T-cell (primary cell): ENCODE measurements around the gene SLC22A3. TPM values are rescaled to one million over a fixed set of nuclear protein-coding genes. Genes with fewer than 3 reads are reported as not detected.

Experiments
- ATAC-seq, 4 experiments: fragments of 200-7000 bp in 3 of 4; fragments of 150-1000 bp in 1 of 4; cut with Tn5 transposase; replicated peaks in 1 of 4; 1 replicate in 3 of 4; 2 replicates in 1 of 4; pipeline ENCODE4 v1.10.0; 2021; ENCODE audit warnings: moderate library complexity in 3 of 4, mild to moderate bottlenecking in 2 of 4, moderate number of reproducible peaks in 1 of 4
- CTCF ChIA-PET, 2 donors: fragments of 300-600 bp; sonication (Branson Sonifier 250); formaldehyde crosslinking; loops; one replicate each; lab custom pipeline; 2022; ENCODE audit warnings: antibody characterized with exemption in 2 of 2; lab: Charles Lee
- POLR2A ChIA-PET, 2 donors: fragments of 300-600 bp; sonication (Branson Sonifier 250); formaldehyde crosslinking; loops; one replicate each; lab custom pipeline; 2022; ENCODE audit warnings: antibody characterized with exemption in 2 of 2; lab: Charles Lee
- DNase-seq, 35 experiments: peaks; one replicate each; pipeline versions ENCODE4 v3.0.0 to v3.0.0-alpha.2; 2013 to 2023
- H3K27ac ChIP-seq: one replicate; pipeline ENCODE4 v1.5.1; 2013; ENCODE audit warnings: low read length
- H3K27me3 ChIP-seq, 2 experiments: replicated peaks in 1 of 2; 1 replicate in 1 of 2; 2 replicates in 1 of 2; pipeline versions ENCODE4 v1.6.1 to v1.7.0; 2013; ENCODE audit warnings: low read length in 1 of 2, mixed read lengths in 1 of 2; ENCODE audit not compliant: control insufficient read depth in 2 of 2, insufficient read depth in 2 of 2; ENCODE audit errors: extremely low read depth in 1 of 2
- H3K36me3 ChIP-seq, 2 donors: 1 replicate in 1 of 2; 2 replicates in 1 of 2; pipeline versions ENCODE4 v1.6.1 to v1.7.0; 2013; ENCODE audit warnings: low read length in 1 of 2; ENCODE audit not compliant: control insufficient read depth in 2 of 2, insufficient read depth in 1 of 2; ENCODE audit errors: extremely low read depth in 1 of 2
- H3K4me1 ChIP-seq, 2 experiments: 1 replicate in 1 of 2; 2 replicates in 1 of 2; pipeline versions ENCODE4 v1.6.1 to v1.7.0; 2013; ENCODE audit warnings: low read length in 2 of 2, mixed read lengths in 1 of 2; ENCODE audit not compliant: insufficient read depth in 2 of 2, control insufficient read depth in 1 of 2; ENCODE audit errors: extremely low read depth in 1 of 2
- H3K4me3 ChIP-seq, 2 donors: 1 replicate in 1 of 2; 2 replicates in 1 of 2; pipeline versions ENCODE4 v1.5.1 to v1.7.0; 2013; ENCODE audit warnings: mild to moderate bottlenecking in 2 of 2, low read length in 1 of 2, moderate library complexity in 1 of 2; ENCODE audit not compliant: control insufficient read depth in 1 of 2; ENCODE audit errors: extremely low read depth in 1 of 2
- H3K9me3 ChIP-seq: 2 replicates; pipeline ENCODE4 v1.7.0; 2013
- H3K27ac Mint-ChIP-seq, 2 donors: one replicate each; pipeline ENCODE4 v1.8.0; 2020 to 2021; ENCODE audit warnings: mild to moderate bottlenecking in 2 of 2, mixed read lengths in 2 of 2
- H3K27me3 Mint-ChIP-seq, 2 donors: one replicate each; pipeline ENCODE4 v1.8.0; 2021 to 2022; ENCODE audit warnings: mixed read lengths in 2 of 2
- H3K36me3 Mint-ChIP-seq: one replicate; pipeline ENCODE4 v1.8.0; 2021; ENCODE audit warnings: mixed read lengths
- H3K4me1 Mint-ChIP-seq, 3 donors: one replicate each; pipeline ENCODE4 v1.8.0; 2020 to 2022; ENCODE audit warnings: mixed read lengths in 3 of 3, mild to moderate bottlenecking in 1 of 3
- H3K4me3 Mint-ChIP-seq, 3 donors: one replicate each; pipeline ENCODE4 v1.8.0; 2020 to 2022; ENCODE audit warnings: mild to moderate bottlenecking in 3 of 3, mixed read lengths in 3 of 3, moderate library complexity in 3 of 3
- H3K9me3 Mint-ChIP-seq, 3 donors: one replicate each; pipeline ENCODE4 v1.8.0; 2020 to 2022; ENCODE audit warnings: mixed read lengths in 3 of 3
- WGBS: methylation state at CpG from one replicate; pipeline ENCODE4 v1.1.5; 2013; ENCODE audit warnings: missing lambda C conversion rate; ENCODE audit not compliant: insufficient coverage; 5-methylcytosine and 5-hydroxymethylcytosine counted together
- total RNA-seq, 35 experiments: library from RNA in 6 of 35; stranded (reverse) in 6 of 35; fragments of 120-200 nt in 1 of 35; gene quantifications; one replicate each; pipeline versions ENCODE4 v1.2.1 to v1.2.4 and lab custom pipeline; 2013 to 2026

The SLC22A3 gene
- total RNA-seq, 5 donors from 2014 or later (not counting 1 experiment from before 2014, with no cell fraction given), result 0.13 to 0.29 (median 0.21) TPM; not detected in 1

GRCh38 chr6:160319246-160319645 is 28.9 kb upstream of the SLC22A3 start:
- DNase-seq (no peak), ATAC-seq (no peak)
- Mint-ChIP-seq H3K36me3 (no peaks in the 10 kb centered on the region), H3K4me1 (no peaks in the 10 kb centered on the region), H3K9me3 (peaks cover 9 to 21% (median 9%) of the 10 kb centered on the region in 3 donors), H3K27ac (no peak overlapping the region), H3K4me3 (no peak overlapping the region), H3K27me3 (peaks cover 11 to 15% of the 10 kb centered on the region in 2 donors)
- CTCF ChIA-PET, result interaction anchor here in 1 of 2 donors (0.7 kb wide), 1 partner anchor 8 kb away, joined by 3 read pairs; no protein-coding TSS in a partner anchor
- Histone ChIP-seq H3K36me3 (no peaks in the 10 kb centered on the region), H3K27me3 (peaks cover 2 to 4% of the 10 kb centered on the region in 2 experiments), H3K4me1 (no peaks in the 10 kb centered on the region), H3K27ac (no peak overlapping the region), H3K4me3 (no peak overlapping the region), H3K9me3 (no peaks in the 10 kb centered on the region)
- POLR2A ChIA-PET, result no interaction called here
- 83% methylated on average over 1 of the region's 1 CpG for WGBS

DNA sequence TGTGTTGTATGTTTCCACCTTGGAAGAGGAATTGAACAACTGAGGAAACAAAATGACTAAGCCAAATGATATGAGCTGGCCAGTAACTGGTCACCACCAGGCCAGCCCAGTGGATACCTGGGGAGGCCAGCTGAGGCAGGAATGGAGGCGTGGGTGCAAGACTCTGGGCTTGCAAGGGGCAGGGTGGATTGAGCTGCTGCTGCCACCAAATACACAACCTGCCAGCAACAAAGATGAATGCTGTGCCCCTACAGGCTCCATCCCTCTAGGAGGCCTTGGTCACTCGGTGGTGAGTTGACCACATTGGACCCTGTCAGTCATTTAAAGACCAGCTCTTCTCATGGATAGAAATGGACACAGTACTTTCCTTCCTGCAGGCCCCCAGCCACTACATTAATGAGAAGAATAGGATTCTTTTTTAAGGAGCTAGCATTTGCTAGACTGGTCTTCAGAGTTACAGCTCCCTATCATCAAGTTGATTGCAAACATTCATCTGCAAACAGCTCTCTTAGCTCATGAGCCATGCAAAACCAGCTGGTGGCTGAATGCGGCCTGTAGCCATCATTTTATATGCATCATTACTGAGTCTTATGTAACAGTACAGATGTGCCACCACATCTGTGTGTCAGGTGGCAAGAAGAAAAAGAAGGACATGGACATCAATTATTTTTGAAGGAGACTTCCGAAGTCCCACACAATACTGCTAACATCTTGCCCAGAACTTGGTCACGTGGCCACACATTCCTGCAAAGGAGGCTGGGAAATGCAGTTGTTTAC is 26.3 kb upstream of the SLC22A3 start:
- Mint-ChIP-seq H3K36me3 (no peaks in the 10 kb centered on the region), H3K4me1 (no peaks in the 10 kb centered on the region), H3K4me3 (no peak overlapping the region), H3K27me3 (peaks cover 6 to 21% of the 10 kb centered on the region in 2 donors), H3K9me3 (peaks cover 5 to 12% (median 10%) of the 10 kb centered on the region in 3 donors), H3K27ac (no peak overlapping the region)
- no peak for ATAC-seq
- Histone ChIP-seq H3K27me3 (peaks cover 2 to 4% of the 10 kb centered on the region in 2 experiments), H3K4me1 (no peaks in the 10 kb centered on the region), H3K9me3 (no peaks in the 10 kb centered on the region), H3K27ac (no peak overlapping the region), H3K4me3 (no peak overlapping the region), H3K36me3 (no peaks in the 10 kb centered on the region)
- no peak for DNase-seq
- 100% methylated on average over 1 of the region's 5 CpGs for WGBS
- ChIA-PET CTCF (no interaction called here), POLR2A (no interaction called here)

GRCh38 chr6:160327981-160328380 is 20.2 kb upstream of the SLC22A3 start:
- H3K4me3 ChIP-seq, result no peak overlapping the region

DNA sequence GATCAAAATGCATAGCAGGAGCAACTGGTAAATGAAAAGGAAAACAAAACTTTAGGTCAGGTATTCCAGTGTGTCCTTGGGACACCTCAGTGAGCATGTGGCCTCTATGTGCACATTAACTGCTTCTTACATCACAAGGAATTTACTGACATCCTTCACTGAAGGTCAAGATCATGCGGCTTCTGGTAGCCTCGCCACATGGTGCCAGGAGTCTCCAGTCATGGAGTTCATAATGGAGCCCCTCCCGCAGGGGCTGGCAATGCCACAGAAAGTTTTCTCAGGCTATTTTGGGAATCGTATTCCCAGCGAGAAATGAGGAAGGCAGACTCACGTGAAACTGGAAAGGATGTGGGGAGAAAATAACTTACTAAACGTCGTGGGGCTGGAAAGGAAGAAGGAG is 19.7 kb upstream of the SLC22A3 start:
- CTCF ChIA-PET, result interaction anchor here in 1 of 2 donors (0.5 kb wide), 1 partner anchor 170 kb away, joined by 4 read pairs; no protein-coding TSS in a partner anchor
- no peaks in the 10 kb centered on the region for H3K4me1 Mint-ChIP-seq
- no peak overlapping the region for H3K4me3 Mint-ChIP-seq
- no peak overlapping the region for H3K27ac Mint-ChIP-seq
- Histone ChIP-seq H3K4me3 (no peak overlapping the region), H3K9me3 (no peaks in the 10 kb centered on the region), H3K4me1 (no peaks in the 10 kb centered on the region), H3K27me3 (peaks cover 0 to 9% of the 10 kb centered on the region in 2 experiments), H3K36me3 (no peaks in the 10 kb centered on the region), H3K27ac (no peak overlapping the region)
- ATAC-seq (no peak), DNase-seq (no peak)
- 68% methylated on average over 5 of the region's 8 CpGs for WGBS
- POLR2A ChIA-PET, result no interaction called here
- H3K36me3 Mint-ChIP-seq, result no peaks in the 10 kb centered on the region
- H3K27me3 Mint-ChIP-seq, result peaks cover 20 to 39% of the 10 kb centered on the region in 2 donors
- peaks cover 0 to 3% (median 0%) of the 10 kb centered on the region in 3 donors for H3K9me3 Mint-ChIP-seq

More at GRCh38 chr6:160327981-160328380, 20.2 kb upstream of the SLC22A3 start:
- H3K4me3 Mint-ChIP-seq, result no peak overlapping the region
- H3K36me3 ChIP-seq, result no peaks in the 10 kb centered on the region
- H3K9me3 ChIP-seq, result no peaks in the 10 kb centered on the region
- no peak overlapping the region for H3K27ac ChIP-seq
- ATAC-seq (no peak), DNase-seq (no peak)
- H3K9me3 Mint-ChIP-seq, result peaks cover 0 to 5% (median 0%) of the 10 kb centered on the region in 3 donors
- H3K27me3 Mint-ChIP-seq, result peaks cover 16 to 36% of the 10 kb centered on the region in 2 donors
- H3K27me3 ChIP-seq, result peaks cover 0 to 6% of the 10 kb centered on the region in 2 experiments
- ChIA-PET CTCF (interaction anchor here in 1 of 2 donors (0.5 kb wide), 1 partner anchor 169 kb away, joined by 4 read pairs; no protein-coding TSS in a partner anchor), POLR2A (no interaction called here)
- WGBS, result 90% methylated on average over 2 of the region's 3 CpGs
- no peak overlapping the region for H3K27ac Mint-ChIP-seq
- H3K36me3 Mint-ChIP-seq, result no peaks in the 10 kb centered on the region
- no peaks in the 10 kb centered on the region for H3K4me1 Mint-ChIP-seq
- H3K4me1 ChIP-seq, result no peaks in the 10 kb centered on the region

DNA sequence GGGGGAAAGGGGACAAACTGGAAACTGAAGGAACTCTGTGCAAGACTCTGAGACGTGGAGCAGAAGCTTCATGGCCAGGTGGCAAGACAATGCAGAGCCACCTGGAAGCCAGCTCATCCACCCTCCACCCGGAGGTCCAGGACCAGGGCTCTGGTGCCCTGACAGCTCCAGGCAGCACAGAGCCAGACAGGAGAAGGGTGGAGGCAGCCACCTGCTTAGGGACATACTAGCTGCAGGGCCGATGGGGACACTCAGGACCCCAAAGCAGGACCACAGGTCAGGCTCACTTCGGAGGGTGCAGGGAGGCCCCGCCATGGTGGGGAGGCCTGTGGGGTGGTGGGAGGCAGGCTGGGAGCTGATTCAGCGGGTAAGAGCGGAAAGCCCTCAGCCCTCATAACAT is 19.0 kb upstream of the SLC22A3 start:
- peaks cover 28 to 46% of the 10 kb centered on the region in 2 donors for H3K27me3 Mint-ChIP-seq
- H3K36me3 Mint-ChIP-seq, result no peaks in the 10 kb centered on the region
- POLR2A ChIA-PET, result no interaction called here

DNA sequence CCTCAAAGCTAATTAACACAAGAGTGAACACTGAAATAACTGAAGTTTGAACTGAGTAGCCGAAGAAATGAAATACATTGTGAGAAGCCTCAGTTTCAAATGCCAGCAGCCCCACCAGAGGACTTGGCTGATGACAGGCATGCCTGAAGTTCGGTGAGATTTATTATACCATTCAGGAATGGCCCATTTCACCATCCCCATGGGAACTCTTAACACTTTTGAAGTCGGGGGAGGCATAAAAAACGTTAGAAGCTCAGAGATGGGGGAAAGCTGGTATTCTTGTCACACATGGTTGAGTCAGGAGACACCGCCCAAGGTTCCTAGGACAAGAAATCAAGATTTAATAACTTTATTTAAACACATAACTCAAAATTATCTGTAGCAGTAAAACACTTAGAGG is 17.6 kb upstream of the SLC22A3 start:
- Histone ChIP-seq H3K36me3 (no peaks in the 10 kb centered on the region), H3K4me3 (no peak overlapping the region), H3K27ac (no peak overlapping the region), H3K27me3 (peaks cover 0 to 12% of the 10 kb centered on the region in 2 experiments), H3K4me1 (no peaks in the 10 kb centered on the region), H3K9me3 (no peaks in the 10 kb centered on the region)
- H3K9me3 Mint-ChIP-seq, result no peaks in the 10 kb centered on the region
- no CpG with 5 or more reads among the region's 5 CpGs for WGBS
- no peak for DNase-seq
- H3K36me3 Mint-ChIP-seq, result no peaks in the 10 kb centered on the region
- H3K27me3 Mint-ChIP-seq, result peaks cover 32 to 47% of the 10 kb centered on the region in 2 donors
- H3K27ac Mint-ChIP-seq, result no peak overlapping the region
- no peak overlapping the region for H3K4me3 Mint-ChIP-seq
- CTCF ChIA-PET, result no interaction called here
- POLR2A ChIA-PET, result no interaction called here
- no peaks in the 10 kb centered on the region for H3K4me1 Mint-ChIP-seq
- no peak for ATAC-seq

More for the DNA sequence above, 19.0 kb upstream of the SLC22A3 start:
- Histone ChIP-seq H3K27ac (no peak overlapping the region), H3K4me1 (no peaks in the 10 kb centered on the region), H3K27me3 (peaks cover 0 to 12% of the 10 kb centered on the region in 2 experiments), H3K9me3 (no peaks in the 10 kb centered on the region), H3K4me3 (no peak overlapping the region), H3K36me3 (no peaks in the 10 kb centered on the region)
- CTCF ChIA-PET, result no interaction called here
- no peak for ATAC-seq
- WGBS, result 40% methylated on average over 3 of the region's 7 CpGs
- Mint-ChIP-seq H3K27ac (no peak overlapping the region), H3K4me1 (no peaks in the 10 kb centered on the region), H3K9me3 (peaks cover 0 to 3% (median 0%) of the 10 kb centered on the region in 3 donors), H3K4me3 (no peak overlapping the region)
- DNase-seq, result no peak
